ENCODE measurements around the gene CT45A8.
"Not testable (repeated sequence)": the region's sequence is repeated elsewhere in the genome, so short reads cannot be mapped to it uniquely, and the experiment has no call there.

The CT45A8 gene

GRCh38 chrX:135854438-135854837 lies at the start of gene CT45A8:
Gene CT45A8 (minus strand): TSS chrX:135854538. CDS start chrX:135850783, 3,755 bp downstream.
- not testable (repeated sequence) for H3K4me3 ChIP-seq (ENCODE audit: low read length in 2 of 2); H3K9me3 ChIP-seq (ENCODE audit: control insufficient read depth in 2 of 2, low read length in 2 of 2); H3K9ac ChIP-seq (ENCODE audit: low read length in 2 of 2); H3K27ac ChIP-seq (ENCODE audit: low read length); H3K27me3 ChIP-seq (ENCODE audit: control insufficient read depth in 1 of 2, insufficient read depth in 2 of 2, low read length in 2 of 2); H3K4me1 ChIP-seq (ENCODE audit: control insufficient read depth, insufficient read depth, low read length); H3K36me3 ChIP-seq (ENCODE audit: control insufficient read depth in 2 of 2, insufficient read depth in 2 of 2, low read length in 2 of 2)

GRCh38 chrX:135893294-135893817 lies 39.0 kb upstream of the CT45A8 start, which contains the start of the genes CT45A10 and SAGE1:
Gene CT45A10 (minus strand): TSS chrX:135893444. CDS start chrX:135885344, 8,100 bp downstream.
Gene SAGE1 (plus strand): TSS chrX:135893716. CDS start chrX:135896243, 2,527 bp downstream.
- H3K27ac ChIP-seq (ENCODE audit: low read length) = no peak within 1 kb of the TSS
- no peak within 1 kb of the TSS for H3K9ac ChIP-seq (ENCODE audit: low read length in 2 of 2)
- H3K4me3 ChIP-seq (ENCODE audit: low read length in 2 of 2) = no peak within 1 kb of the TSS
- peaks cover 0 to 2% of the 10 kb centered on the region in 2 donors for H3K27me3 ChIP-seq (ENCODE audit: control insufficient read depth in 1 of 2, insufficient read depth in 2 of 2, low read length in 2 of 2)
- H3K4me1 ChIP-seq (ENCODE audit: control insufficient read depth, insufficient read depth, low read length) = no peaks in the 10 kb centered on the region
- H3K36me3 ChIP-seq (ENCODE audit: control insufficient read depth in 2 of 2, insufficient read depth in 2 of 2, low read length in 2 of 2) = no peaks in the 10 kb centered on the region
- no peaks in the 10 kb centered on the region for H3K9me3 ChIP-seq (ENCODE audit: control insufficient read depth in 2 of 2, low read length in 2 of 2)

GRCh38 chrX:135892781-135893180 lies 38.4 kb upstream of the CT45A8 start:
- H3K9ac ChIP-seq (ENCODE audit: low read length in 2 of 2) = no peak overlapping the region
- peaks cover 0 to 2% of the 10 kb centered on the region in 2 donors for H3K27me3 ChIP-seq (ENCODE audit: control insufficient read depth in 1 of 2, insufficient read depth in 2 of 2, low read length in 2 of 2)
- H3K9me3 ChIP-seq (ENCODE audit: control insufficient read depth in 2 of 2, low read length in 2 of 2) = no peaks in the 10 kb centered on the region
- H3K27ac ChIP-seq (ENCODE audit: low read length) = no peak overlapping the region
- no peaks in the 10 kb centered on the region for H3K4me1 ChIP-seq (ENCODE audit: control insufficient read depth, insufficient read depth, low read length)
- no peak overlapping the region for H3K4me3 ChIP-seq (ENCODE audit: low read length in 2 of 2)
- no peaks in the 10 kb centered on the region for H3K36me3 ChIP-seq (ENCODE audit: control insufficient read depth in 2 of 2, insufficient read depth in 2 of 2, low read length in 2 of 2)

GRCh38 chrX:135890087-135890585 lies 35.8 kb upstream of the CT45A8 start:
- no peaks in the 10 kb centered on the region for H3K36me3 ChIP-seq (ENCODE audit: control insufficient read depth in 2 of 2, insufficient read depth in 2 of 2, low read length in 2 of 2)
- H3K9ac ChIP-seq (ENCODE audit: low read length in 2 of 2) = no peak overlapping the region
- H3K4me1 ChIP-seq (ENCODE audit: control insufficient read depth, insufficient read depth, low read length) = no peaks in the 10 kb centered on the region
- no peak overlapping the region for H3K27ac ChIP-seq (ENCODE audit: low read length)
- H3K9me3 ChIP-seq (ENCODE audit: control insufficient read depth in 2 of 2, low read length in 2 of 2) = no peaks in the 10 kb centered on the region
- peaks cover 0 to 2% of the 10 kb centered on the region in 2 donors for H3K27me3 ChIP-seq (ENCODE audit: control insufficient read depth in 1 of 2, insufficient read depth in 2 of 2, low read length in 2 of 2)
- no peak overlapping the region for H3K4me3 ChIP-seq (ENCODE audit: low read length in 2 of 2)

- H3K4me1 ChIP-seq (ENCODE audit: control insufficient read depth, insufficient read depth, low read length); H3K36me3 ChIP-seq (ENCODE audit: control insufficient read depth in 2 of 2, insufficient read depth in 2 of 2, low read length in 2 of 2); H3K4me3 ChIP-seq (ENCODE audit: low read length in 2 of 2); H3K27me3 ChIP-seq (ENCODE audit: control insufficient read depth in 1 of 2, insufficient read depth in 2 of 2, low read length in 2 of 2); H3K9ac ChIP-seq (ENCODE audit: low read length in 2 of 2); H3K9me3 ChIP-seq (ENCODE audit: control insufficient read depth in 2 of 2, low read length in 2 of 2); H3K27ac ChIP-seq (ENCODE audit: low read length): not testable (repeated sequence)
Observed at GRCh38 chrX:135888976-135889375, 34.6 kb upstream of the CT45A8 start.

- not testable (repeated sequence) for H3K27me3 ChIP-seq (ENCODE audit: control insufficient read depth in 1 of 2, insufficient read depth in 2 of 2, low read length in 2 of 2); H3K9ac ChIP-seq (ENCODE audit: low read length in 2 of 2); H3K36me3 ChIP-seq (ENCODE audit: control insufficient read depth in 2 of 2, insufficient read depth in 2 of 2, low read length in 2 of 2); H3K4me1 ChIP-seq (ENCODE audit: control insufficient read depth, insufficient read depth, low read length); H3K4me3 ChIP-seq (ENCODE audit: low read length in 2 of 2); H3K9me3 ChIP-seq (ENCODE audit: control insufficient read depth in 2 of 2, low read length in 2 of 2); H3K27ac ChIP-seq (ENCODE audit: low read length)
Observed at GRCh38 chrX:135888230-135888629, 33.9 kb upstream of the CT45A8 start.

GRCh38 chrX:135882741-135883140 lies 28.4 kb upstream of the CT45A8 start:
- H3K4me3 ChIP-seq (ENCODE audit: low read length in 2 of 2); H3K36me3 ChIP-seq (ENCODE audit: control insufficient read depth in 2 of 2, insufficient read depth in 2 of 2, low read length in 2 of 2); H3K9ac ChIP-seq (ENCODE audit: low read length in 2 of 2); H3K27ac ChIP-seq (ENCODE audit: low read length); H3K9me3 ChIP-seq (ENCODE audit: control insufficient read depth in 2 of 2, low read length in 2 of 2); H3K27me3 ChIP-seq (ENCODE audit: control insufficient read depth in 1 of 2, insufficient read depth in 2 of 2, low read length in 2 of 2); H3K4me1 ChIP-seq (ENCODE audit: control insufficient read depth, insufficient read depth, low read length): not testable (repeated sequence)

GRCh38 chrX:135871712-135872111 lies 17.4 kb upstream of the CT45A8 start, which contains the start of gene CT45A9:
Gene CT45A9 (minus strand): TSS chrX:135871812. CDS start chrX:135868061, 3,751 bp downstream.
- H3K4me1 ChIP-seq (ENCODE audit: control insufficient read depth, insufficient read depth, low read length); H3K27me3 ChIP-seq (ENCODE audit: control insufficient read depth in 1 of 2, insufficient read depth in 2 of 2, low read length in 2 of 2); H3K4me3 ChIP-seq (ENCODE audit: low read length in 2 of 2); H3K27ac ChIP-seq (ENCODE audit: low read length); H3K36me3 ChIP-seq (ENCODE audit: control insufficient read depth in 2 of 2, insufficient read depth in 2 of 2, low read length in 2 of 2); H3K9ac ChIP-seq (ENCODE audit: low read length in 2 of 2); H3K9me3 ChIP-seq (ENCODE audit: control insufficient read depth in 2 of 2, low read length in 2 of 2): not testable (repeated sequence)

GRCh38 chrX:135837180-135837579 lies 17.2 kb downstream of the CT45A8 start, which contains the start of gene CT45A7:
Gene CT45A7 (minus strand): TSS chrX:135837280. CDS start chrX:135833533, 3,747 bp downstream.
- H3K4me3 ChIP-seq (ENCODE audit: low read length in 2 of 2); H3K9ac ChIP-seq (ENCODE audit: low read length in 2 of 2); H3K9me3 ChIP-seq (ENCODE audit: control insufficient read depth in 2 of 2, low read length in 2 of 2); H3K4me1 ChIP-seq (ENCODE audit: control insufficient read depth, insufficient read depth, low read length); H3K27me3 ChIP-seq (ENCODE audit: control insufficient read depth in 1 of 2, insufficient read depth in 2 of 2, low read length in 2 of 2); H3K27ac ChIP-seq (ENCODE audit: low read length); H3K36me3 ChIP-seq (ENCODE audit: control insufficient read depth in 2 of 2, insufficient read depth in 2 of 2, low read length in 2 of 2): not testable (repeated sequence)

- not testable (repeated sequence) for H3K9me3 ChIP-seq (ENCODE audit: control insufficient read depth in 2 of 2, low read length in 2 of 2); H3K36me3 ChIP-seq (ENCODE audit: control insufficient read depth in 2 of 2, insufficient read depth in 2 of 2, low read length in 2 of 2); H3K27ac ChIP-seq (ENCODE audit: low read length); H3K4me3 ChIP-seq (ENCODE audit: low read length in 2 of 2); H3K4me1 ChIP-seq (ENCODE audit: control insufficient read depth, insufficient read depth, low read length); H3K27me3 ChIP-seq (ENCODE audit: control insufficient read depth in 1 of 2, insufficient read depth in 2 of 2, low read length in 2 of 2); H3K9ac ChIP-seq (ENCODE audit: low read length in 2 of 2)
Observed at GRCh38 chrX:135819912-135820311, 34.4 kb downstream of the CT45A8 start, which contains the start of gene CT45A2. Gene CT45A2 (minus strand): TSS chrX:135820012. CDS start chrX:135816265, 3,747 bp downstream.

- not testable (repeated sequence) for H3K9ac ChIP-seq (ENCODE audit: low read length in 2 of 2); H3K36me3 ChIP-seq (ENCODE audit: control insufficient read depth in 2 of 2, insufficient read depth in 2 of 2, low read length in 2 of 2); H3K27ac ChIP-seq (ENCODE audit: low read length); H3K4me3 ChIP-seq (ENCODE audit: low read length in 2 of 2); H3K4me1 ChIP-seq (ENCODE audit: control insufficient read depth, insufficient read depth, low read length); H3K9me3 ChIP-seq (ENCODE audit: control insufficient read depth in 2 of 2, low read length in 2 of 2); H3K27me3 ChIP-seq (ENCODE audit: control insufficient read depth in 1 of 2, insufficient read depth in 2 of 2, low read length in 2 of 2)
Observed at GRCh38 chrX:135802687-135803086, 51.7 kb downstream of the CT45A8 start, which contains the start of gene CT45A6. Gene CT45A6 (minus strand): TSS chrX:135802787. CDS start chrX:135798993, 3,794 bp downstream.
